Measurements from ENCODE around the gene SLC2A3.
"Not testable (repeated sequence)": the region's sequence is repeated elsewhere in the genome, so short reads cannot be mapped to it uniquely, and the experiment has no call there.

SLC2A3 gene

GRCh38 chr12:7950230-7950943 is 14.4 kb upstream of the SLC2A3 start:
- not testable (repeated sequence) for DNase-seq

- no peak for DNase-seq
Observed at GRCh38 chr12:7948589-7949260, 12.7 kb upstream of the SLC2A3 start.

GRCh38 chr12:7947011-7947410 is 11.0 kb upstream of the SLC2A3 start:
- DNase-seq: no peak

GRCh38 chr12:7944760-7945159 is 8.8 kb upstream of the SLC2A3 start:
- not testable (repeated sequence) for DNase-seq

- DNase-seq: no peak
Observed at GRCh38 chr12:7940906-7941305, 4.9 kb upstream of the SLC2A3 start.

- DNase-seq: peak; percentile 51
Observed at GRCh38 chr12:7937833-7938506, 2.0 kb upstream of the SLC2A3 start.

GRCh38 chr12:7934889-7935492 is 996 bp downstream of the SLC2A3 start:
- no peak for DNase-seq

- no peak for DNase-seq
Observed at GRCh38 chr12:7934091-7934888, 1.7 kb downstream of the SLC2A3 start.

- peak; percentile 90 for DNase-seq
Observed at GRCh38 chr12:7933255-7933726, 2.7 kb downstream of the SLC2A3 start.

- not testable (repeated sequence) for DNase-seq
Observed at GRCh38 chr12:7932599-7933240, 3.3 kb downstream of the SLC2A3 start.

GRCh38 chr12:7929083-7929792 is 6.7 kb downstream of the SLC2A3 start:
- DNase-seq: peak; percentile 22

GRCh38 chr12:7927470-7927869 is 8.5 kb downstream of the SLC2A3 start:
- DNase-seq: no peak

GRCh38 chr12:7926068-7926666 is 9.8 kb downstream of the SLC2A3 start:
- not testable (repeated sequence) for DNase-seq

GRCh38 chr12:7923241-7924236 is 12.4 kb downstream of the SLC2A3 start:
- no peak for DNase-seq

- DNase-seq: not testable (repeated sequence)
Observed at GRCh38 chr12:7921181-7921580, 14.8 kb downstream of the SLC2A3 start.

GRCh38 chr12:7918268-7918590 is 17.8 kb downstream of the SLC2A3 start:
- not testable (repeated sequence) for DNase-seq

- no peak for DNase-seq
Observed at GRCh38 chr12:7917392-7918267, 18.4 kb downstream of the SLC2A3 start.

- no peak for DNase-seq
Observed at GRCh38 chr12:7916936-7917335, 19.1 kb downstream of the SLC2A3 start.
